AG10803 (cell line): Measurements from ENCODE around the gene MRPS12.

Source experiments
- DNase-seq: peaks from one replicate; pipeline ENCODE4 v3.0.0; 2010; ENCODE audit warnings: low read depth
- H3K4me3 ChIP-seq: 2 replicates; pipeline ENCODE4 v1.5.1; 2011; ENCODE audit warnings: mild to moderate bottlenecking, low read length, control low read depth
- CTCF ChIP-seq: conservative IDR thresholded peaks from 2 replicates; pipeline ENCODE4 v1.5.1; 2011; ENCODE audit warnings: mild to moderate bottlenecking, low read length, control low read depth, inconsistent platforms

MRPS12 gene

GRCh38 chr19:38892841-38893240 is 37.9 kb upstream of the MRPS12 start:
- no peak overlapping the region for H3K4me3 ChIP-seq
- no peak for TF ChIP-seq CTCF
- DNase-seq: no peak

GRCh38 chr19:38893341-38893771 is 37.4 kb upstream of the MRPS12 start:
- DNase-seq: no peak
- no peak overlapping the region for H3K4me3 ChIP-seq
- TF ChIP-seq CTCF: no peak

- H3K4me3 ChIP-seq: no peak overlapping the region
- TF ChIP-seq CTCF: no peak
Observed at GRCh38 chr19:38894968-38895367, 35.8 kb upstream of the MRPS12 start.

GRCh38 chr19:38898788-38899446 is 31.8 kb upstream of the MRPS12 start:
- peak overlapping the region; percentile 93 for H3K4me3 ChIP-seq
- DNase-seq: peak; percentile 21
- no peak for TF ChIP-seq CTCF

More at GRCh38 chr19:38894968-38895367, 35.8 kb upstream of the MRPS12 start:
- no peak for DNase-seq

GRCh38 chr19:38899447-38900201 is 31.1 kb upstream of the MRPS12 start, which contains the start of the genes NFKBIB and SIRT2:
Gene NFKBIB, plus strand, starts transcription at chr19:38899969. Its CDS starts 64 bp downstream, at chr19:38900033.
Gene SIRT2, minus strand, starts transcription at chr19:38899618. Its CDS starts 97 bp downstream, at chr19:38899521.
- peak within 1 kb of the TSS; percentile 93 for H3K4me3 ChIP-seq
- peak; percentile 99 for DNase-seq
- TF ChIP-seq CTCF: no peak

GRCh38 chr19:38900202-38900629 is 30.5 kb upstream of the MRPS12 start:
- TF ChIP-seq CTCF: no peak
- no peak for DNase-seq
- peak overlapping the region; percentile 82 for H3K4me3 ChIP-seq

- DNase-seq: no peak
- no peak for TF ChIP-seq CTCF
- H3K4me3 ChIP-seq: peak overlapping the region; percentile 82
Observed at GRCh38 chr19:38900743-38901190, 30.0 kb upstream of the MRPS12 start.
